HG03139 (cell line): Measurements from ENCODE around the gene PTPN9.
"Not testable (repeated sequence)": the region's sequence is repeated elsewhere in the genome, so short reads cannot be mapped to it uniquely, and the experiment has no call there.

ENCODE experiments used
- ATAC-seq: cut with Tn5 transposase; IDR thresholded peaks from one replicate; pipeline ENCODE4 v1.9.1; 2021; ENCODE audit not compliant: unreplicated experiment

Gene PTPN9

GRCh38 chr15:75578948-75579920, at the start of gene PTPN9:
PTPN9 (minus strand) TSS chr15:75579315; CDS start chr15:75578776, 539 bp downstream.
- ATAC-seq, result no peak

- ATAC-seq, result peak; percentile 73
Observed at GRCh38 chr15:75625542-75626347, 46.6 kb upstream of the PTPN9 start, which contains the start of gene SNUPN. SNUPN (minus strand) TSS chr15:75625725; CDS start chr15:75621051, 4,674 bp downstream.

- ATAC-seq, result no peak
Observed at GRCh38 chr15:75622505-75622904, 43.4 kb upstream of the PTPN9 start.

DNA sequence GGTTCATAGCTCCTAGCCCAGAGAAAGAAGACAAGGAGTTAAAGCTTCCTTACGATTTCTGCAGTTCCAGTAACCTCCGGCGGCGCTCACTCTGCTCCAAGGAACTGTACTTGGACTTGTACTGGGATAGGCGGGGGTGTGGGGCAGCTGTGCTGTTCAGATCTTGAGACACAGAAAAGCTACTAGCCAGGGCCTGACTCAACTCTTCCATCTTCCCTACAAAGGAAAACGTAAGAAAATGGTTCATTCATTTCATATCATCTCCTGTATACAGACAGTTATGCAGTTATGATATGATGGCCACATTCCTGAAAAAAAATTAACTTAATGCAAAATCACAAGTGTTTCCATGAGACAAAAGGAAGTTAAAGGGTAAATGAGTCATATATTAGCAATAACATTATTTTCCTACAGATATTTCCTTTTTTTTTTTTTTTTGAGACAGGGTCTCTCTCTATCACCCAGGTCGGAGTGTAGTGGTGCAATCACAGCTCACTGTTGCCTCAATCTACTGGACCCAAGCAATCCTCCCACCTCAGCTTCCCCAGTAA, 41.8 kb upstream of the PTPN9 start:
- ATAC-seq, result no peak

GRCh38 chr15:75620058-75620820, 41.1 kb upstream of the PTPN9 start:
- no peak for ATAC-seq

DNA sequence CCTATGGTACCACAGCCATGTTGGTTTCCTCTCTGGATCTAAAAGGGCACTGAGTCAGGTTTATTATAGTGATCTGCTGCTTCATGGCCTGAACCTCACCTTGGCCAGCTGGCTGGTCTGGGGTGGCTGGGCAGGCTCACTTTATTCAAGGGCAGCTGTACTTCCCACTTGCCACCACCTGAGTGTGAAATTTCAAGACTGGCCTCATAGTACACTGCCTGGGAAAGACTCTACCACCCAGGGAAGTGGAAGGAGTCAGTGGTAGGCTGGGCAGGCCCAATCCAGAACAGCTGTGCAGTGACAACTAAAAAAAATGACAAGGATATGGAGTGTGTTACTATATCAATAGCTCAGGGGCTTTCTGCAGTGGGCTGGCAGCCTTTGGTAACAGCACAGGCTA, 37.7 kb upstream of the PTPN9 start:
- no peak for ATAC-seq

DNA sequence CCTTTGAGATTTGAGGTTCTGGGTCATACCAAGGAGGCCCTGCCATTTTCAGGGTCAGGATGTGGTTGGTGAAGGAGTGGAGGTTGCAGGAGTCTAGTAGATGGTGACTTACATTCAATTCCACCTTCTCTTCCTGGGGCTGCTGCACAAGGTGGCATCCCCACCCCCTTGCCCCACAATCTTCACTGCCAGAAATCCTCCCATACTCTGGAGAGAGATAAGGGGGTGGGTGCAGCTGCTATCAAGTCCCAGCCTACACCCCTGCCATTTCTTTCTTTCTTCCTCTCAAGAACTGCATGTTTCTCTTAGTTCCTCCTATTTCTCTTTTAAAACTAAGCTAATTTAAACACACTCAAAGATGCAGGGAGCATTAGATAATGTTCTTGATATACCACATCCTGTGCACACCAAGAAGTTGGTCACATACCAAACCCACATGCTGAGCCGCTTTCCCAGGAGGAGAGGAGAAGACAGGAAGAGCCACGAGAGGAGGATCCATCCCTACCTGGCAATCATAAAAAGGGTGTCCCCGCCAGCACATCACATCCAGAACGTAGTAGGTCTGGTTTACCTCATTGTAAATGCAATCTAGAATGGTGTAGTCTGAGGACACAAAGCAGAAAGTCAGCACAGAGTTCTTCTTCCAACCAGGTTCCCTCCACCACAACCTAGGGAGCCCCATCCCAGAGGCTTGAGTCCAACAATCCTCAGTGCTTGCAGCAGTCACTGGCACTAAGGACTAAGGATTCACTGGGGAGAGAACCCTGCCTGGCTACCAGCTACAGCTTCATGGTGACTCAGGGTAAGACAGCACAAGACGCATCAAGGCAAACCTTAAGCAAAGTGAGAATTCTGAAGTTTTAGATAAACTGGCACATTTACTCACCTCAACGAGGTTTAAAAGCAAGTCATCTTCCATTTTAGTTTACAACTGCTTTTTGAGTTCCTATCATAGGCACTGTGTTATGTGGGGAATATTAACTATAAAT, 27.9 kb upstream of the PTPN9 start:
- ATAC-seq, result no peak

DNA sequence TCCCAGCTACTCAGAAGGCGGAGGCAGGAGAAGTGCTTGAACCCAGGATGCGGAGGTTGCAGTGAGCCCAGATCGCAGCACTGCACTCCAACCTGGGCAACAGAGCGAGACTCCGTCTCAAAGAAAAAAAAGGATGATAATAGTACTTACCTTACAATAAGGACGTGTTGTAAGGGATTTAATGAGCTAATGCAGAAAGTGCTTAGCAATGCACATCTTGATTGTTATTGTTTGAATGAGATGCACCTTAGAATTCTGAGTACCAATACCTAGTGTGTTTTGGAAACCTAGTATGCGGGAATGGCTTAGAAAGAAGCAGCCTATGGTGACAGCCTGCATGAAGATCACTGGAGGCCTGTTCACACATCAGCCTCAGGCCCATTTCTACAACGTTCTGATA, 26.9 kb upstream of the PTPN9 start:
- ATAC-seq, result no peak

- no peak for ATAC-seq
Observed at GRCh38 chr15:75599401-75599800, 20.3 kb upstream of the PTPN9 start.

- ATAC-seq, result no peak
Observed at GRCh38 chr15:75598361-75598760, 19.2 kb upstream of the PTPN9 start.

DNA sequence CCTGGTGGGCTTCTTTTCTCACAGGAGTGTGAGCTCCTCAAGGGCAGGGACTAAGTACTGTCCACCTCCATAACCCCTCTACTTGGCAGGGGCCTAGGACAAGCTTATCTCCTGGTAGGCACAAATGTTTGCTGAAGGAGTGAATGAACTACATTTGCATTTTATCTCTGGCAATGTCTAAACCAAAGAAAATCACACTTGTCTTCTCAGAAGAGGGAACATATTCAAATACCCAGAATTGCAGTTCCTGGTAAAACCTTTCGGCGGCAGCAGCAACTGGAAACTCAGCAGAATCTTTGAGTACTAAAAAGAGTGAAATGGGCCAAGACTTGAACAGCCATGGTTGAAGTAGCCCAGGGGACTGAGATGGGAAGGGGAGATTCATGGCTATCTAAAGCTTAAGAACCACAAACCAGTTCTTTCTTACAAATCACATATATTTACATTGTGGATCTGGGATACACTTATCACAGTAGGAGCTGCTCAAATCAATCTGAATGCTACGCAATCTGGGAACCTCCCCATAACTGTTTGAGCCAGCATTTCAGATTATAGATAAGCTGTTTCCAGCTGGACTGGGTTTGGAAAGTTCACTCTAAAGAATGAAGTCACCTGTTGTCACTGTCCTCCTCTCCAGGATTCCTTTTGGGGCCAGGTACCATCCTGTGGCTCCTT, 18.7 kb upstream of the PTPN9 start:
- no peak for ATAC-seq

DNA sequence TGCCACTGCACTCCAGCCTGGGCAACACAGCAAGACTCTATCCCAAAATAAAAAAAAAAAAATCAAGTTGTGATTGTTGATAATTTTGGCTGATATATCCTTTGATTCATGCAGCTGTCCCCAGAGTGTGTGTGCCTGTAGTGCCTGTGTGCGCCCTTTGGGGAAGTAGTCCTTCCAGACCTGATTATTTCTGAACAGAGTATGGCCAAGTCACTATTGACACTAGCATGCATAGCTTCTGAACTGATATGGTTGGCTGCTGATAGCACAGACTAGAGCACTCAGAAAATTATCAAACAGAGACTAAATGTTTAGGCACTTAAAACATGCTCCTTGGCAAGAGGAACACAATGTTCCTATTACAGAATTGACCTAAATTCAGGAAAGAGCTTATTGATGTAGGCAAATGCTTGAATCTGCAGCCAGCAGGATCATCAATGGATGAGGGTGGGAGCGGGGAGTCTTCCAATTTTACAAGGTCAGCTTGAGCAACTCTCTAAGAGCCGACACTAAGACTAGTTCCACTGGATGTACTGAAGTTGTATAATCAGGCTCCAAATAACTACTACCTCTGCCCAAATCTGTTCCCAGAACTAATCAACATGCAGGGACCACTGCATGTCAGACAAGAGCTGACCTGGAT, 17.7 kb upstream of the PTPN9 start:
- no peak for ATAC-seq

DNA sequence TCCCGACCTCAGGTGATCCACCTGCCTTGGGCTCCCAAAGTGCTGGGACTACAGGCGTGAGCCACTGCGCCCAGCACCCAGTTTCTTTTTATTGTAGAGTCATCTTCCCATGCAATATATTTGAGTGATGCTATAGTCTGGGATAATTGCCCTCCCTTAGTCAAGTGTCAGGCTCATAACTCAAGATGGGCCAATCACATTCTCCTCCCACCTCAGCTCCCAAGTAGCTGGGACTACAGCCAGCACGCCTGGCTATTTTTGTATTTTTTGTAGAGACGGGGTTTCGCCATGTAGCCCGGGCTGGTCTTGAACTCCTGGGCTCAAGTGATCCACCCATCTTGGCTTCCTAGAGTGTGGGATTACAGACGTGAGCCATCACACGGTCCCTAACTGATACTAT, 15.2 kb upstream of the PTPN9 start:
- ATAC-seq, result no peak

DNA sequence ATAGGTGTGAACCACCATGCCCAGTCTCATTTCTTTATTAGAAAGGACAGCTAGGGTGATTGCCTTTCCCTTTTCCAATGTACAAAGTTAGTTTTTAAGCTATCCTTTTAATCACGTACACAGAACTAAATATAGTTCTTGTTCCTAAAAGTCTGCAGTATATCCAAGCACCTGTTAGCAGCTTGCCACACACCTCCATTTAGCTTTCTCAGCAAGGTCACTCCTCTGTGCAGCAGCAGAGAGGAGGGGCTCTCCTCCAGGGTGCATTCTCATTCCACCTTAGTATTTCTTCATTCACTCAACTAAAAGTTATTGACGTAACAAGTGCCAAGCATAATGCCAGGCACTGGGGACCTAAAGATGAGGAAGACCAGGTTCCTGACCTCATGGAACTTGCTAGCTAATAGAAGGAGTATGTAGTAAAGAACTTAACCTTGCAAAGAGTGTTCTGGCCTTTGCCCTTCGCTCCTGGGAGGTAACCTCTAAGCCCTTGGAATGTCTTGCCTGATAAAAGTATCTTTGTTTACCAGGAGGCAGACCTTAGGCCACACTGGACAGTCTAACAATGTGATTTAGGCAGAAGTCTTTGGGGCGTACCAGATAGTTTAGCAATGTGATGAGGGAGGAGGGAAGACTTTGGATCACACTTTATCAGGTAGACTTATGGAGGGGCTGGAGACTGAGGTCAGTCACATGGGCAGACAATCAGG, 12.7 kb upstream of the PTPN9 start:
- ATAC-seq, result no peak

GRCh38 chr15:75590239-75590638, 11.1 kb upstream of the PTPN9 start:
- ATAC-seq, result no peak

DNA sequence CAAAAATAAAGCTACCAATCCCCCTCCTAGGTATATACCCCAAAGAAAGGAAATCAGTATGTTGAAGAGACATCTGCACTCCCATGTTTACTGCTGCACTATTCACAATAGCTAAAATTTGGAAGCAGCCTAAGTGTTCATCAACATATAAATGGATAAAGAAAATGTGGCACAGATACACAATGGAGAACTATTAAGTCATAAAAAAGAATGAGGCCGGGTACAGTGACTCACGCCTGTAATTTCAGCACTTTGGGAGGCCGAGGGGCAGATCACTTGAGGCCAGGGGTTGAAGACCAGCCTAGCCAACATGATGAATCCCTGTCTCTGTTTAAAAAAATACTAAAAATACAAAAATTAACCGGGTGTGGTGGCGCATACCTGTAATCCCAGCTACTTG, 10.0 kb upstream of the PTPN9 start:
- no peak for ATAC-seq

- not testable (repeated sequence) for ATAC-seq
Observed at GRCh38 chr15:75586422-75586821, 7.3 kb upstream of the PTPN9 start.

GRCh38 chr15:75584121-75584520, 5.0 kb upstream of the PTPN9 start:
- ATAC-seq, result no peak
